Fibroblast of villous mesenchyme (primary cell): ENCODE data around the gene GCGR. TPM values are rescaled to one million over a fixed set of nuclear protein-coding genes. Genes with fewer than 3 reads are reported as not detected.

Experiments
- DNase-seq: peaks from one replicate; pipeline ENCODE4 v3.0.0-alpha.2; 2010; ENCODE audit warnings: low read depth
- H3K4me3 ChIP-seq: 2 replicates; pipeline ENCODE4 v1.5.1; 2011; ENCODE audit warnings: low read depth, mild to moderate bottlenecking, low read length
- total RNA-seq: library from RNA; depleted of rRNA; stranded (reverse); fragments of >200 nt; gene quantifications from 2 replicates; pipeline ENCODE4 v1.2.3, GENCODE V29; 2012
- TF ChIP-seq, protein P1 (sequence below): IDR thresholded peaks from 2 replicates; pipeline ENCODE4 v1.5.1; 2012; ENCODE audit warnings: low read depth, mild to moderate bottlenecking, low read length; ENCODE audit not compliant: insufficient read depth

GCGR gene
- total RNA-seq, 1 donor, result not detected

DNA sequence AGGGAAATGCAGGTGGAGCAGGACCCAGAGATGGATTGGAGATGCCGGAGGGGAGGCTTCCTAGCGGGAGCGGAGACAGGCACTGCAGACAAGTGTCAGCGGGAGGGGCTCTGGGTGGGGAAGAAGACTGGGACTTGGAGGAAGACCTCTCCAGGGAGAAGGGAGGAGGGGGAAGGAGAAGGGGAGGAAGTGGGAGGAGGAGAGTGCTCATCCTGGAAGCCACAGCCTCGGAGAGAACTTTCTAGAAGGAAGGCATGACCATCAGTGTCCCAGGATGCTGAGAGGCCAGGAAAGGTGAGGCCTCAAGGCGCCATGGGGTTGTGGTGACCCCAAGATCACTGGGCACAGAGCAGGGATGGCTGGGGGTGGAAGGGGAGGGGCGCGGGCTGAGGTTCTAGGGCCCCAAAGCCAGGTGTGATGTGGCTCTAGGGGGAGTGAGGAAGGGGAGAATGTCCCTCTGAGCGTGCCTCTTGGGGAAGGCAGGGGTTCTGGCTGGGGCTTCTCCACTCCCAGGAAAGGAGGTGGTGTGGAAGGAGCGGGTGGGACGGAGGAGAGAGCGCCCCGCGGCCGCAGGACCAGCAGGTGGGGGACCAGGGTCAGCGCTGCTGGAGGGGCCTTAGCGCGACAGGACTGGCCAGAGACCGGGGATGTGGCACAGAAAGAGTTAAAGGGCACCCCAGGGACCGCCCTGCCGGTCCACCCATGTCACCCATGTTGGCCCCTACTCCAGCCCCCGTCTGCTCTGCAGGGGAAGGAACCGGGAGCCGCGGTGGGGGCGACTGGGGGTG is 900 bp upstream of the GCGR start:
- TF ChIP-seq, protein P1, sequence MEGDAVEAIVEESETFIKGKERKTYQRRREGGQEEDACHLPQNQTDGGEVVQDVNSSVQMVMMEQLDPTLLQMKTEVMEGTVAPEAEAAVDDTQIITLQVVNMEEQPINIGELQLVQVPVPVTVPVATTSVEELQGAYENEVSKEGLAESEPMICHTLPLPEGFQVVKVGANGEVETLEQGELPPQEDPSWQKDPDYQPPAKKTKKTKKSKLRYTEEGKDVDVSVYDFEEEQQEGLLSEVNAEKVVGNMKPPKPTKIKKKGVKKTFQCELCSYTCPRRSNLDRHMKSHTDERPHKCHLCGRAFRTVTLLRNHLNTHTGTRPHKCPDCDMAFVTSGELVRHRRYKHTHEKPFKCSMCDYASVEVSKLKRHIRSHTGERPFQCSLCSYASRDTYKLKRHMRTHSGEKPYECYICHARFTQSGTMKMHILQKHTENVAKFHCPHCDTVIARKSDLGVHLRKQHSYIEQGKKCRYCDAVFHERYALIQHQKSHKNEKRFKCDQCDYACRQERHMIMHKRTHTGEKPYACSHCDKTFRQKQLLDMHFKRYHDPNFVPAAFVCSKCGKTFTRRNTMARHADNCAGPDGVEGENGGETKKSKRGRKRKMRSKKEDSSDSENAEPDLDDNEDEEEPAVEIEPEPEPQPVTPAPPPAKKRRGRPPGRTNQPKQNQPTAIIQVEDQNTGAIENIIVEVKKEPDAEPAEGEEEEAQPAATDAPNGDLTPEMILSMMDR, result no peak
- no peak for DNase-seq
- H3K4me3 ChIP-seq, result no peak overlapping the region

DNA sequence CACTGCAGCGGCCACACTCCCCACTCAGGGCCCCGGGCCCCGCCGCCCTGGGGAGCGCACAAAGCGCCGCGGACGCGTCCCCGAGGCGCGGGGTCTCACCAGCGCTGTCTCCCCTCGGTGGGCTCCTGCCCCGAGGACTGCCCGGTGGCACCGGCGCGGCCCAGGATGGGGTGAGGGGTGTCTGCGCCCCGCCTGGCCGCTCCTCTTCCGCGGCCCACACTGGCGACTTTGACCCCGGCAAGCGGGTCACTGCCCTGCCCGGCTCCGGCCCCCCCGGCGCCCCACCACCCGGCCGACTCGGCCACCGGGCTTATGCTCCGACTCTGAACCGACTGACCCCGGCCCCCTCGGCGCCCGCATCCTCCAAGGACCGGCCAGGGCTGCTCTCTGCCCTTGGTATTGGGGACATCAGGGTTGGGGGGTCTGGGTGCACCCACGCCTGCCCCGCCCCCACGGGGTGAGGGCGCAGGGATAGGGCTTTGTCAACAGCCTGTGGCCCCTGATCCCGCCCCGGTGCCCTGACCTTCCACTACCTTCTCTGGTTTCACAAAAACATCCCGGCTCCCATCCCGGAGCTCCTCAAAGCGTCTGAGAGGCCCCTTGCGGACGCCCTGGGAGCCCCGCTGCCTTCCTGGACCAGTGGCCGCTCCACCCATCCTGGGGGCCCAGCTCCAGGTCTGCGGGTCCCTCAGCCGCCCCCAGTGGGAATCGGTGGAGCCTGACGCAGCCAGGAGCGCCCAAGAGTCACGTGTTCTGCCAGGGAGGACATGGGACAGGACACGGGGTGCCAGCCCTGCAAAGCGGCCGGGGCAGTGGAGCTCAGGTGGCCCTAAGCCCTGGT is 829 bp downstream of the GCGR start:
- DNase-seq, result no peak
- TF ChIP-seq, protein P1, result no peak
- H3K4me3 ChIP-seq, result no peak overlapping the region

DNA sequence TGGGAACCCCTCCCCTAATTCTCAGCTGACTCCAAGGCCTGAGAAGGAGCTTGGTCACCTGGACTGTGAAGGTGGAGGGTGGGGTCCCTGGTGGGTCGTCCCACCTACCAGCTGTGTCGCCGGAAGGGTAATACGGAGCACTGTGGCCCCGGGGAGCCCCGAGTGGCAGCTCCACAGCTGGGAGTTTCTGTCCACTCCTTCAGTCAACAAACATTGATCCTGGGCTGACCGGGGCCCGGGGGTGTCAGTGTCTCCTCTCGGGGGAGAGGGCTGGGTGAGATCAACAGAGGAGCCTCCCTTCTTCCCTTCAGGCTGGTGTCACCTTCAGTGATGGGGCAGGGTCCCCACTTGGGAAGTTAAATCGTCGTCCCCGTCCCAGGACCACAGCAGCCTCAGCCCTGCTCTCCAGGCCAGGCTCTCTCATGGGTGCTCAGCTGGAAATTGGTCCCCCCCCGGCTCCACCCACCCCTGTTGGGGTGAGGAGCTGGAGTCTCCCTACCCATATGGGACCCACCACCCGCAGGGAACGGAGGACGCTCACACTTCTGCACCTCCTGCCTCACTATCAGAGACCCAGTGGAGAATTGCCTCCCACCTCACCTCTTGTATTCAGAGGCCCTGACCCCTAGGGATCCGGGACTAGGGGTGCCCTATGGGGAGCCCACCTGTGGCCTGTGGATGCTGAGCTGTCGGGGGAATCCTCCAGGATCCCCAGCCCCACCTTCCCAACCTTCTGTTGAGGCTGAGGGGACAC is 1.9 kb downstream of the GCGR start:
- H3K4me3 ChIP-seq, result no peak overlapping the region
- no peak for DNase-seq
- TF ChIP-seq, protein P1, result no peak

DNA sequence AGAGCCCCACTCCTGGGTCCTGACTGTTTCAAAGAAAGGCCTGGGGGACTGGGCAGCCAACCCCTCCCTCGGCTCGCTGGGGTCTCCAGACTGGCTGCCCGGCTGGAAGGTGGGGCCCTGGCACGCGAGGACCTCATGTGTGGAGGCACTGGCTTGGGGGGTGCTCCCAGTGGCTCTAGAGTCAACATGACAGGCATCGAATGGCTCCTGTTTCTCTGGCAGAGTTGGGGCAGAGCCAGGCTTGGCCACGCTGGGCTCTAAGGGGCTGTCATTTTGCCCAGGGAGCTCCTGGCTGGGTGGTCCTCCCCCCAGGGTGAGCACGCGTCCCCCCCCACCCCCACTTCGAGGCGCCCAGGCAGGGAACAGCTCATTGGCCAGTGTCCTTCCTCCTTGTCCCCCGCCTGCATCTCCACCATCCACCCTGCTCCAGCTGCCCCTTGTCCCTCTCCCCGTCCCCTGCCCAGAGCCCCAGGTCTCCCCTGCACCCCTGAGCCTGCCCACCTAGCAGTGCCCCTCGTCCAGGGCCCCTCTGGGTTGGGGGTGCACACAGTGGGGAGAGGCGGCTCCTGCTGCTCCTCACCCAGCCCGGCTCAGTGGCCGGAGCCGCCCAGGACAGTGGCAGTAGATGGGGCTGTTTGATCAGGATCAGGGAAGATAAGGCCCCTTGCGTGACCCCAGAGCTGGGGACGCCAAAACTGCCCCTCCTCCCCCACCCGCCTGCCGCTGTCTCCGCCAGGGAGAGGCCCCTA is 2.7 kb downstream of the GCGR start:
- H3K4me3 ChIP-seq, result no peak overlapping the region
- TF ChIP-seq, protein P1, result no peak
- no peak for DNase-seq

DNA sequence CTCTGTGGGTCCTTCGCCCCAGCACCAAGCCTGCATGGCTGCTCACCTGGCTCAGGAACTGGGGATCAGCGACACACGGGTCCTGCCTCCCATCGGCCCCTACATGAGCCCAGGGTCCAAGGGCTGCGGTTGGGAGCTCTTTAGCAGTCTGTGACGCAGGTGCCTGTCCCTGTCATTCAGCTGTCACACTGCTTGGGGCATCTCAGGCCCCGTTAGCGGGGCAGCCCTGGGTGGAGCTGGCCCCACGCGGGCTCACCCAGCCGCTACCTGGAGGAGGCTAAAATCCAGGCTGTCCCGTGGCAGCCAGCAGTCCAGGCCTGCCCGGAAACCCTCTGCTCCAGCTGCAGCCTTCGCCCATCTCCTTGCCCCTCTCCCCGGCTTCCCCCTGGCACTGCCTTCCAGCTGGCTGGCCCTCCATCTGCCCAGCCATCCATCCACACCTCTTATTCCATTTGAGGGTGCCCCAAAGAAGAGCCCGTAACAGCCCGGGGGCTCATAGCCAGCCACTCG is 3.3 kb downstream of the GCGR start:
- TF ChIP-seq, protein P1, result no peak
- no peak for DNase-seq
- no peak overlapping the region for H3K4me3 ChIP-seq

DNA sequence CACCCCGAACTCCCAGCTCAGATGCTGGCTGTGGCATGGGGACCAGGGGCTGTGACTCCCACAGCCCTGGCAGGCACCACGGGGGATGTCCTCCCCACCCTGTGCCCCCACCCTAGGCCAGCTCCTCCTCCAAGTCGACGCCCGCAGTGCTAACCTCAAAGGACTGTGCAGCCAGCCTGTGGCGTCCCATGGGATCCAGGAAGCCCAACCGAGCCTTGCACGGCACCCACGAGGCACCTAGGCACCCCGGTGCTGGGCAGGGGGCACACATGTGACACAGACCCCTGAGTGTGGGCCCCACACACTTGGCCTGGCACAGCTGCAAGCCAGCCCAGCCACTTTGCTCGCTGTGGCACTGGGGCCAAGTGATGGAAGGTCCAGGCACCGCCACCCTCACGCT is 3.9 kb downstream of the GCGR start:
- TF ChIP-seq, protein P1, result no peak
- DNase-seq, result no peak
- H3K4me3 ChIP-seq, result no peak overlapping the region
